ENCODE data around the gene EIF4H. TPM values are rescaled to one million over a fixed set of nuclear protein-coding genes. Genes with fewer than 3 reads are reported as not detected.
"Not testable (repeated sequence)": the region's sequence is repeated elsewhere in the genome, so short reads cannot be mapped to it uniquely, and the experiment has no call there.

Gene EIF4H
- total RNA-seq, 1 experiment from 2014 or later, result 365 TPM

DNA sequence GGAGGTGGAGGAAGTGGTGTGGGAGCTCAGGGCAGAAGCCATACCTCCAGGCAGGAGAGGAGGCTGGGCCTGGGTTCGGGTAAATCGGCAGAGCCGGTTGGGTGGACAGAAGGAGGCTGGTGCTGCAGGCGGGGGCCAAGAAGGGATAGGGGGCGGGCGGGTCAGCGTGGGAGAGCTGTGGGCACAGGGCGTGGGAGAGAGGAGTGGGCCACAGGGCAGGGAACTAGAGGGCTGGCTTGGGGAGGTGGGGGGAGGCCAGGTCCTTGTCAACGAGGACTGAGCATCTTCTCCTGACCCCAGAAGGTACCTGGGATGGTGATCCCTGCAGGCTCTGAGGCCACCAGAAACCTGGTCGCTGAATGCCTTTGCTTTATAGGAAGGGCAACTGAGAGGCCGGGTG lies 47.6 kb downstream of the EIF4H start:
- intact Hi-C loops (cut with micrococcal nuclease), result no loop called here
- ChIA-PET CTCF (no interaction called here), POLR2A (interaction anchor here (0.8 kb wide), 1 partner anchor 152 kb away, joined by 3 read pairs; no protein-coding TSS in a partner anchor)
- Mint-ChIP-seq H3K4me3 (ENCODE audit: unreplicated experiment) (no peak overlapping the region), H3K27ac (ENCODE audit: low read depth, unreplicated experiment) (no peak overlapping the region), H3K36me3 (ENCODE audit: insufficient read depth, unreplicated experiment) (no peaks in the 10 kb centered on the region), H3K27me3 (ENCODE audit: insufficient read depth, unreplicated experiment) (no peaks in the 10 kb centered on the region), H3K4me1 (ENCODE audit: insufficient read depth, unreplicated experiment) (no peaks in the 10 kb centered on the region), H3K9me3 (ENCODE audit: unreplicated experiment) (no peaks in the 10 kb centered on the region)
- DNase-seq (ENCODE audit: unreplicated experiment), result no peak
- TF ChIP-seq CTCF (IDR thresholded peaks at IDR 0.05; ENCODE audit: unreplicated experiment), result no peak
- no TSS peak for BruUV-seq (replicated peaks)

- Mint-ChIP-seq H3K4me3 (ENCODE audit: unreplicated experiment) (no peak overlapping the region), H3K9me3 (ENCODE audit: unreplicated experiment) (no peaks in the 10 kb centered on the region), H3K27me3 (ENCODE audit: insufficient read depth, unreplicated experiment) (no peaks in the 10 kb centered on the region), H3K4me1 (ENCODE audit: insufficient read depth, unreplicated experiment) (no peaks in the 10 kb centered on the region), H3K27ac (ENCODE audit: low read depth, unreplicated experiment) (no peak overlapping the region), H3K36me3 (ENCODE audit: insufficient read depth, unreplicated experiment) (no peaks in the 10 kb centered on the region)
- ChIA-PET POLR2A (interaction anchor here (0.6 to 1.0 kb wide), 2 partner anchors 30 to 90 kb away, joined by 3 read pairs; no protein-coding TSS in a partner anchor), CTCF (interaction anchor here (1.2 to 2.7 kb wide), 3 partner anchors 9 to 178 kb away, joined by 3 to 10 read pairs (median 9); no protein-coding TSS in a partner anchor)
- intact Hi-C loops (cut with micrococcal nuclease), result no loop called here
- no peak for DNase-seq (ENCODE audit: unreplicated experiment)
- BruUV-seq (replicated peaks), result no TSS peak
- TF ChIP-seq CTCF (IDR thresholded peaks at IDR 0.05; ENCODE audit: unreplicated experiment), result no peak
Measured at GRCh38 chr7:74222851-74223710, 48.9 kb downstream of the EIF4H start.

GRCh38 chr7:74223711-74224510 lies 49.8 kb downstream of the EIF4H start:
- Mint-ChIP-seq H3K4me1 (ENCODE audit: insufficient read depth, unreplicated experiment) (no peaks in the 10 kb centered on the region), H3K36me3 (ENCODE audit: insufficient read depth, unreplicated experiment) (no peaks in the 10 kb centered on the region), H3K4me3 (ENCODE audit: unreplicated experiment) (no peak overlapping the region), H3K27me3 (ENCODE audit: insufficient read depth, unreplicated experiment) (no peaks in the 10 kb centered on the region), H3K9me3 (ENCODE audit: unreplicated experiment) (no peaks in the 10 kb centered on the region), H3K27ac (ENCODE audit: low read depth, unreplicated experiment) (no peak overlapping the region)
- no peak for TF ChIP-seq CTCF (IDR thresholded peaks at IDR 0.05; ENCODE audit: unreplicated experiment)
- ChIA-PET CTCF (interaction anchor here (0.6 to 2.7 kb wide), 5 partner anchors 8 to 190 kb away, joined by 3 to 10 read pairs (median 4); no protein-coding TSS in a partner anchor), POLR2A (interaction anchor here (1.0 kb wide), 1 partner anchor 29 kb away, joined by 3 read pairs; no protein-coding TSS in a partner anchor)
- intact Hi-C loops (cut with micrococcal nuclease), result no loop called here
- BruUV-seq (replicated peaks), result no TSS peak
- no peak for DNase-seq (ENCODE audit: unreplicated experiment)

DNA sequence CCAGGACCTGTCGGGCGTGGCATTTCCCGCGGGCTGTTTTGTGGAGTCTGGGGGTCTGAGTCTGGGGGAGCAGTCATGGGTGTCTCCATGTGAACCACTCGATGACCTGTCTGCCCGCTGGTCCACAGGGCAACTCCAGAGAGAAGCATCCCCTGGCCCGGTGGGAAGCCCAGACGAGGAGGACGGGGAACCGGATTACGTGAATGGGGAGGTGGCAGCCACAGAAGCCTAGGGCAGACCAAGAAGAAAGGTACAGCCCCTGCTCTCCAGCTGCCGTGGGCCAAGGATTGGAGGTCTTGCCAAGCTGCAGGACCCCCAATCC lies 50.3 kb downstream of the EIF4H start:
- Mint-ChIP-seq H3K4me1 (ENCODE audit: insufficient read depth, unreplicated experiment) (no peaks in the 10 kb centered on the region), H3K27ac (ENCODE audit: low read depth, unreplicated experiment) (no peak overlapping the region), H3K4me3 (ENCODE audit: unreplicated experiment) (no peak overlapping the region), H3K36me3 (ENCODE audit: insufficient read depth, unreplicated experiment) (no peaks in the 10 kb centered on the region), H3K9me3 (ENCODE audit: unreplicated experiment) (no peaks in the 10 kb centered on the region), H3K27me3 (ENCODE audit: insufficient read depth, unreplicated experiment) (no peaks in the 10 kb centered on the region)
- DNase-seq (ENCODE audit: unreplicated experiment), result no peak
- POLR2A ChIA-PET, result interaction anchor here (1.0 kb wide), 1 partner anchor 28 kb away, joined by 3 read pairs; no protein-coding TSS in a partner anchor
- no peak for TF ChIP-seq CTCF (IDR thresholded peaks at IDR 0.05; ENCODE audit: unreplicated experiment)
- CTCF ChIA-PET, result interaction anchor here (0.6 to 2.7 kb wide), 5 partner anchors 18 to 201 kb away, joined by 3 to 10 read pairs (median 4); no protein-coding TSS in a partner anchor
- no TSS peak for BruUV-seq (replicated peaks)
- intact Hi-C loops (cut with micrococcal nuclease), result no loop called here

DNA sequence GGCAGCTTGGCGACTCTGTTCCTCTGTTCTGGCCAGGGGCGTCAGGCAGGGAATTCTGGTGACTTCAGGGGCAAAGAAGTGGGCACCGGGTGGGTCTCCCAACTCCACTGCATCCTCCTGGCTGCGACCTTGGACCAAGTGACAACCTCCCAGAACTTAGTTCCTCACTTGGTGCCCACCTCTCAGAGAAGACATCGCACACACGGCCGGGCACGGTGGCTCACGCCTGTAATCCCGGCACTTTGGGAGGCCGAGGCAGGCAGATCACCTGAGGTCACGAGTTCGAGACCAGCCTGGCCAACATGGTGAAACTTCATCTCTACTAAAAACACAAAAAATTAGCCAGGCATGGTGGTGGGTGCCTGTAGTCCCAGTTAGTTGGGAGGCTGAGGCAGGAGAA lies 50.8 kb downstream of the EIF4H start:
- intact Hi-C loops (cut with micrococcal nuclease); H3K36me3 Mint-ChIP-seq (ENCODE audit: insufficient read depth, unreplicated experiment); H3K27ac Mint-ChIP-seq (ENCODE audit: low read depth, unreplicated experiment); H3K9me3 Mint-ChIP-seq (ENCODE audit: unreplicated experiment); DNase-seq (ENCODE audit: unreplicated experiment); H3K4me1 Mint-ChIP-seq (ENCODE audit: insufficient read depth, unreplicated experiment); H3K4me3 Mint-ChIP-seq (ENCODE audit: unreplicated experiment); BruUV-seq (replicated peaks); H3K27me3 Mint-ChIP-seq (ENCODE audit: insufficient read depth, unreplicated experiment); POLR2A ChIA-PET: not testable (repeated sequence)
- CTCF ChIA-PET, result interaction anchor here (0.6 to 2.7 kb wide), 3 partner anchors 18 to 201 kb away, joined by 3 to 10 read pairs (median 9); no protein-coding TSS in a partner anchor
